Stimulated activated CD4-positive, alpha-beta T cell treated with anti-CD3 and anti-CD28 coated beads, Interleukin-15, amount 100 ng/mL, for 1 hour (primary cell): Measurements from ENCODE around the gene VAV3.
"Not testable (repeated sequence)": the region's sequence is repeated elsewhere in the genome, so short reads cannot be mapped to it uniquely, and the experiment has no call there.

Experiments used
- DNase-seq, 2 donors: peaks; one replicate each; pipeline ENCODE4 v3.0.0-alpha.2; 2020; ENCODE audit warnings: low read depth in 1 of 2, low spot score in 1 of 2

The VAV3 gene

GRCh38 chr1:107844541-107845194, 120.3 kb downstream of the VAV3 start:
- not testable (repeated sequence) for DNase-seq

GRCh38 chr1:107843989-107844388, 121.0 kb downstream of the VAV3 start:
- DNase-seq, result no peak

- no peak for DNase-seq
These were observed 122.7 kb downstream of the VAV3 start for GRCh38 chr1:107842241-107842640.

GRCh38 chr1:107840725-107841124, 124.3 kb downstream of the VAV3 start:
- no peak for DNase-seq

- no peak for DNase-seq
These were observed 126.9 kb downstream of the VAV3 start for GRCh38 chr1:107838056-107838455.

- no peak for DNase-seq
These were observed 129.8 kb downstream of the VAV3 start for GRCh38 chr1:107835151-107835670.

GRCh38 chr1:107833061-107833460, 131.9 kb downstream of the VAV3 start:
- DNase-seq, result no peak

GRCh38 chr1:107831921-107832320, 133.1 kb downstream of the VAV3 start:
- no peak for DNase-seq

- DNase-seq, result no peak
These were observed 134.5 kb downstream of the VAV3 start for GRCh38 chr1:107830526-107830925.

- no peak for DNase-seq
These were observed 134.9 kb downstream of the VAV3 start for GRCh38 chr1:107830075-107830474.

- no peak for DNase-seq
These were observed 135.8 kb downstream of the VAV3 start for GRCh38 chr1:107829036-107829770.

- no peak for DNase-seq
These were observed 140.0 kb downstream of the VAV3 start for GRCh38 chr1:107824946-107825345.

GRCh38 chr1:107821340-107821739, 143.6 kb downstream of the VAV3 start:
- DNase-seq, result no peak

- DNase-seq, result no peak
These were observed 144.2 kb downstream of the VAV3 start for GRCh38 chr1:107820801-107821200.

GRCh38 chr1:107817935-107818334, 147.0 kb downstream of the VAV3 start:
- DNase-seq, result no peak

GRCh38 chr1:107817206-107817605, 147.8 kb downstream of the VAV3 start:
- no peak for DNase-seq

- no peak for DNase-seq
These were observed 154.6 kb downstream of the VAV3 start for GRCh38 chr1:107810291-107810951.

- no peak for DNase-seq
These were observed 157.1 kb downstream of the VAV3 start for GRCh38 chr1:107807855-107808254.

GRCh38 chr1:107807405-107807804, 157.6 kb downstream of the VAV3 start:
- DNase-seq, result no peak

- no peak for DNase-seq
These were observed 158.1 kb downstream of the VAV3 start for GRCh38 chr1:107806902-107807301.

- no peak for DNase-seq
These were observed 160.2 kb downstream of the VAV3 start for GRCh38 chr1:107804741-107805140.

GRCh38 chr1:107804134-107804533, 160.8 kb downstream of the VAV3 start:
- no peak for DNase-seq
